Activated CD4-positive, alpha-beta T cell treated with anti-CD3 and anti-CD28 coated beads, Interleukin-2, Interleukin-4, amounts not matched to agents 100 ng/mL and 50 ng/mL, durations not matched to agents 16 hours and 8 hours (primary cell): ENCODE results near the gene SMIM28.

ENCODE experiments used
- DNase-seq: peaks from one replicate; pipeline ENCODE4 v3.0.0-alpha.2; 2020; ENCODE audit warnings: low spot score

The SMIM28 gene

DNA sequence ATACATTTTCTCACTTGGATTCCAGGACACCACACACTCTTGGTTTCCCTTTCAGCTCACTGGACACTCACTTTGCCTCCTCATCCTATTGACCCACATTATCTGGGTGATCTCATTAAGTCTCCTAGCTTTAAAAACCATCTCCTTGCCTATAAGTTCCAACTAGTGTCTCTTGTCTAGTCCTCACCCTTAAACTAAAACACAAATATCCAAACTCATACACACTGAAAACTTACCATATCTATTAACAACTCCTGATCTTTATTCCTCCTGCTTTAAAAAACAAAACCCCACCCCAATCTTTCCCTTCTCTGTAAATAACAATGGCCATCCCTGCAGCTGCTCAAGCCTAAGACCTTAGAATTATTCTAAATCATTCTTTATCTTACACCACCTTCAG, 3.5 kb upstream of the SMIM28 start:
- no peak for DNase-seq

DNA sequence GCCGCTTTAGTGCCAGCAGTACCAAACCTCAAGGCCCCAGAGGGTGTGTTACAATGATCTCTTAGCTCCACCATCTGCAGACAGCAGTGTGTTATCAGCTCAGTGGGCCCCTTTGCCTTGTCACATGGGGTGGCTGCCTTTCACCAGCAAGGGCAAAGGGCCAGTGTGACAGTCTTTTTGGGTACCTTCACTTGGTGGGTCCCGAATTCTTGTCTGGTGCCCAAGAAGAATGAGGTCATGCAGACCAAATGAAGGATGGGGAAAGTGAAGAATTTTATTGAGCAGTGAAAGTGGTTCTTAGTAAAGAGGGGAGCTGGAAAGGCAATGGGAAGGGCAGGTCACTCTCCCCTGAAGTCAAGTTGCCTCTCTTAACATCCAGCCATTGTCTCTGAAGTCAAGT, 2.9 kb upstream of the SMIM28 start:
- no peak for DNase-seq

DNA sequence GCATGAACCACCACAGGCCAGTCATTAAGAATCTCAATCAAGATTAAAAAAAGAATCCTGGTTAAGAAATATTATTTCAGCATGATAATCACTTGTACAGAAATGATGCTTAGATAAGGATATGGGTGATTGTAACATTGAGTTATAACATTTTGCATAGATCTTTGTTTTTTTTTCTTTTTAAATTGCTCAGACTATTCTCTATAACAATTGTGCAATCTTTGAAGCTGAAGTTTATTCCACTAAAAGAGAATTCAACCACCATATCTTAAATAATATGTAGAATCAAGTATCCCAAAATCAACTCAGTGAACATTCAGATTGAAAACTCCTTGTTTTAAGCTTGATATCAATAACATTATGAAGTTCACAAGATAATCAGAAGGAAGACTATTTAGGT, 663 bp upstream of the SMIM28 start:
- DNase-seq: no peak

DNA sequence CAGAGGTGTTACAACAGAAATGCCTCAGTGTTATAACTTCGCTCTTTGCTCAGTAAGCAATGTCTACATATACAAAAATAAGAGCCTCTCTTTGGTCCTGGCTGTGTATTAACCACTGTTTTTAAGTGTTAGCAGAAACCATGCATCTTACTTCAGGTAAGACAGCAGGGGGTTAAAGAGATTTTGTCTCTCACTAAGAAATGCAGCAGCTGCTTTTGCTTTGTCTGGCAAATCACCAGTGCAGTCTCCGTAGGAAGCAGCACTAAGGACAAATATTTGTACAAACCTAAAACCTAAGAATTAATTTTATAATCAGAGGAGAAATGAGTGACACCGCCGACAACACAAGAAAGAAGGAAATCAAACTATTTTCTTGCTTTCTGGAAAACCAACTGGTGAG, 758 bp downstream of the SMIM28 start:
- DNase-seq: no peak

DNA sequence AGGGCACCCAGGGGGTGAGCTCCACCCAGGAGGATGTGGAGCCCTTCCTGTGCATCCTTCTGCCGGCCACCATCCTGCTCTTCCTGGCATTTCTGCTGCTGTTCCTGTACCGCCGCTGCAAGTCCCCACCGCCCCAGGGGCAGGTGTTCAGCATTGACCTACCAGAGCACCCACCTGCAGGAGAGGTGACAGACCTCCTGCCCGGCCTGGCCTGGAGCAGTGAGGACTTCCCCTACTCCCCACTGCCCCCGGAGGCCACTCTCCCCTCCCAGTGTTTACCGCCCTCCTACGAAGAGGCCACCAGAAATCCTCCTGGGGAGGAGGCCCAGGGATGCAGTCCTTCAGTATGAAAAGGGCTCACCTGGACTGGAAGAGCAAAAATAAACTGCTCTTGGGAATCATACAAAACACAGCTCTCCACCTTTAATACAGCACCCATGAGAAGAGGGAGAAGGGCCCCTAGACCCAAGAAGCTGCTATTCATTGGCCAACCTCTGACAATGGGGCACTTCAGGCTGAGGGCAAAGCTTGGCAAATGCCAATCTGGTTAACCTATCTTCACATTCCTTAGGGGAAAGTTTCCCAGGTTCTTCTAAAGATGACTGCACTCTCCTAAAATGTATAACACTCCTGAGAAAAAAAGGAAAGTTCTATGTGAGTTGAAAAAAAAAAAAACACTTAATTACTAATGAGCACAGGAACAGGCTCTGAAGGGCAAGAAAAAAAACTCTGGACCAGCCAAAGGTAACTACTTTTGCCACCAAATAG, 5.0 kb downstream of the SMIM28 start:
- no peak for DNase-seq

DNA sequence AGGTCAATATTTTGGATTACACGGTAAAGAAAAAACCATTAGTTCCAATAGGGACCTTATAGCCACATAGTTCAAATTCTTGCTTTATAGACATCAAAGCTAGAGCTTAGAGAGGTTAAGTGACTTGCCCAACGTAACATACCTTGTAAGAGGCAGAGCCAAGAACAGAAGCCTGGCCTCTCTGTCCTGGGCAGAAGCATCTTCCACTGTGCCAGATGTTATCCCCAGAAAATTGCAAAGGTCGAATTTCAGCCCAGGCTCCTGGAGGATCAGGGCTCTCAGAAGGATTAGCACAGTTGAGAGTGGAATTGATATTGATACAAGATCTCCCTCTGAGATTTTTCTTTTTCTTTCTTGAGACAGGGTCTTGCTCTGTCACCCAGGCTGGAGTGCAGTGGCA, 6.1 kb downstream of the SMIM28 start:
- DNase-seq: no peak

DNA sequence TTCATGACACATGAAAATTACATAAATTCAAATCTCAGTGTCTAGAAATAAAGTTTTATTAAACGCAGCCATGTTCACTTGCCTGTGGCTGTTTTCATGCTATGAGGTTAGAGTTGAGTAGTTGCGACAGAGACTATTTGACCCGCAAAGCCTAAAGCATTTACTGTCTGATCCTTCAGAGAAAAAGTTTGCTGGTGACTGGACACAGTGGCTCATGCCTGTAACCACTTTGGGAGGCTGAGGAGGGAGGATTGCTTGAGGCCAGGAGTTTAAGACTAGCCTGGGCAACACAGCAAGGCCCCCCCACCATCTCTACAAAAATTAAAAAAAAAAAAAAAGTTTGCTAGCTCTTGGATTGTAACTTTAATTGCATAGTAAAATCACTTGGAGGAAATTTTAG, 9.2 kb downstream of the SMIM28 start:
- no peak for DNase-seq

DNA sequence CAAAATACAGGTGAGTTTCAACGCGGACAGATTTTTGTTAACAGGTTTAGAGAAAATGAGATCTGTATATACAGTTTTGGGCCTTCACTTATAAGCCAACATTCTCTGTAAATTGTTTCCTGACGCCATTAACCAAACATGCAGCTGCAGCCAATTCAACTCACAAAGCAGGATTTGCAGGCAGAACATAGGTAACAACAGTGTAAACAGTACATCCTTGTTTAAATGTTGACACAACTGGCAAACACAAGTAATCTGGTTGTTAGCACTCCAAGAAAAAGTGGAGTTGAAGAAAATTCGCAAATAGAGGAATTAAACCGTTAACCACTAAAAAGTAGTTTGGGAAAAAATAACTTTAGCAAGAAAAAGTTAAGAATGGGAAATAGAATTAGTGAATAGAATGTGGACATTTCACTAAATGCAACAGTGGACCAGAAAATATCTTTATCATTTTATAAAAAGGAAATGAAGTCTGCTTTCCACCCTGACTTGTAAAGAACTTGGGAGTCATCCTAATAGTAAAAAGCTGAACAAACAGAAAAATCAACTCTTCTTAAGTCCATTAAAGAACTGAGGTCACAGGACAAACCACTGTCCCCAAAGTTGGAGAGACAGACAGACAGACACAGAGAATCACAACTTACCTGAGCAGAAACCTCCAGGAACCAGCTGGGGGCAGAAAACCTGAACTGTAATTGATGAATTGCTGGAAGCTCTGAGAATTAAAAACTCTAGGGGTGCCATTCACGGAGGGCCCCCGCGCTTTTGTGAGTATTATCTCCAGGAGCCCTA, 10.1 kb downstream of the SMIM28 start:
- DNase-seq: no peak

DNA sequence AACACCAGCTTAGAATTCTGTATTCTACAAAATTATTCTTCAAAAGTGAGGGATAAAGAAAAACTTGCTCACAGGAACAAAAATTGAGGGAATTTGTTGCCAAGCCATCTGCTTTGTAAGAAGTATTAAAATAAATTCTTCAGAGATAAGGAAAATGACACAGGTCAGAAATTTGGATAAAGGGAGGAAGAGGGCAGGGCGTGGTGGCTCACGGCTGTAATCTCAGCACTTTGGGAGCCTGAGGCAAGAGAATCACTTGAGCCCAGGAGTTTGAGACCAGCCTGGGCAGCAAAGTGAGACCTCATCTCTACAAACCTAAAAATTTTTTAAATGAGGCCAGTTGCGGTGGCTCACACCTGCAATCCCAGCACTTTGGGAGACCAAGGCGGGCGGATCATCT, 11.8 kb downstream of the SMIM28 start:
- no peak for DNase-seq

DNA sequence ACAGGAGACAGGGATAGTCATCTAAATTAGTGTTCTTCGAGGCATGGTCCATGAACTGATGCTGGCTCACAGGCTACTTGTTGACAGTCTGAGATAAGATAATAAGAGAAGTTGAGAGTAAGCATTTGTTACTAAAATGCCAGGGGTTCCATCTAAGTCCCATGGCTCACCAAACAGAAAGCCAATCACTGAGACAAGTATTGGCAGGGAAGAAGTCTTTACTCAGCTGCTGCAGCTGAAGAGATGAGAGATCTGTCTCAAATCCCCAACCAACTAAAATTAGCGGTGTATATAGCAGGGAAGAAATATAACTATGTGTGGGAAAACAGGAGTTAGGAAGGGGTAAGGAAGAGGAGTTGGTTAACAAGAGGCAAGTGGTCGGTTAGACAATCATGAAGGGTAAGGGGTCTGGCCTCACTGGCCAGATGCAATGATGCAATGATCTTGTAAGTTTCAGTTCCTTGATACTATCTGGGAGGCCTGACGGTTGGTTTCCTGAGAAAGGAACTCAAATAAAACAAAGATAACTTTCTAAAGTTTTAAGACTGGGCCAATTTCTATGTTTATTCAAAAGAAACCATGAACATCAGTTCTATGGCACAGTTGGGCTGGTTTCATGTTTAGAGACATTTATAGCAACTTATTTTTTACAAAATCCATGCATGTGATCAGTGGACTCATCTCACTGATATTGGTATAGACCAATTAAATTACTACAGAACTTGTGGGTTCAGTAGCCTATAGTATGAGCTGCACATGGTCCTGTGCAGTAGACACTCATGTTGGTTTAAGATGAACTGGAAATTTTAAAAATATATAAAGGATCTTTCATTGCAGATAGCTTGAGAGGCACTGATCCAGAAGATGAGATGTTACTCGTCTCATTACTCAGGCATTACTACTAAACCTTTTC, 16.4 kb downstream of the SMIM28 start:
- DNase-seq: no peak

DNA sequence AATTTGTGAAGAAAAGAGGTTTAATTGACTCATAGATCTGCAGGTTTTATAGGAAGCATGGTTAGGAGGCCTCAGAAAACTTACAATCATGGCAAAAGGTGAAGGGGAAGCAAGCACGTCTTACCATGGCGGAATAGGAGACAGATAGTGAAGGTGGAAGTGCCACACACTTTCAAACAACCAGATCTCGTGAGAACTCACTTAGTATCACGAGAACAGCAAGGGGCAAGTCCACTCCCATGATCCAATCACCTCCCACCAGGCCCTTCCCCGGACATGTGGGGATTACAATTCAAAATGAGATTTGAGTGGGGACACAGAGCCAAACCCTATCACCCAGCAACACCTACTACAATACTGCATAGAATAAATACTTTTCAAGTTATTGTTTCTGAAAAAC, 19.0 kb downstream of the SMIM28 start:
- no peak for DNase-seq

DNA sequence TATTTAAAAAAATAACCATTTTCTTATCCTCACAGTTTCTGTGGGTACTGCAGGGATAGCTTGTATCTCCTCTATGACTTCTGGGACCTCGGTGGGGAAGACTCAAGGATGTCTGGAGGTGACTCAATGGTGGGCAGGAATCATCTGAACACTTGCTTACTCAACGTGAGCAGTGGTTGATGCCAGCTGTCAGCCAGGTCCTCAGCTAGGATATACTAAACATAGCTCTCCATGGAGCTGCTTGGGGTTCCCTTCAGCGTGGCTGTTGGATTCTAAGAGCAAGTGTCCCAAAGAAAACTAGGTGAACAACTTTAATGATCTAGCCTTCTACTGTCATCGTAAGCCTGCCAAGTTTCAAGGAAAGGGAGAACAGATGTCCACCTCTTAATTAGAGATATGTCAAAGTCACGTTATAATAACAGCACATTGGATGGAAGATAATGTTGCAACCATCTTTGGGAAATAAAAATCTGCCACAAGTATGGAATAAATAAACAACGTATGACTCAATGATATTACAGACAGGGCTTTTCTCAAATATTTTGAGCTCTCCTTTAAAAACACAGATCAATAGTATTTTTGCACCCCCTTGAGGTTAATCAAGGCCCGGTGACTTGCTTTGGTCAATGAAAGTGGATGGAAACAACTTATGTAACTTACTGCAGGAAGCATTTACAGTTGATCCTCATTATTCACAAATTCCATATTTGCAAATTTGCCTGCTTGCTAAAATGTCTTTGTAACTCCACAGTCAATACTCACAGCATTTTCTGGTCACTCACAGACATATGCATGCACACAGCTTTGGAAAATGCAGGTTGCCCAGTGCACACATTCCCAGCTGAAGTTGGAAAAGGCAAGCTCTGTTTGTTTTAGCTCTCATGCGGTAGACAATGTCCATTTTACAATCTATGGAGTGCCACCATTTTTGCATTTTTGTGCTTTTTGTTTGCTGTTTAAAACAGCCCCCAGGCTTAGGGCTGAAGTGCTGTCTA, 19.7 kb downstream of the SMIM28 start:
- no peak for DNase-seq

DNA sequence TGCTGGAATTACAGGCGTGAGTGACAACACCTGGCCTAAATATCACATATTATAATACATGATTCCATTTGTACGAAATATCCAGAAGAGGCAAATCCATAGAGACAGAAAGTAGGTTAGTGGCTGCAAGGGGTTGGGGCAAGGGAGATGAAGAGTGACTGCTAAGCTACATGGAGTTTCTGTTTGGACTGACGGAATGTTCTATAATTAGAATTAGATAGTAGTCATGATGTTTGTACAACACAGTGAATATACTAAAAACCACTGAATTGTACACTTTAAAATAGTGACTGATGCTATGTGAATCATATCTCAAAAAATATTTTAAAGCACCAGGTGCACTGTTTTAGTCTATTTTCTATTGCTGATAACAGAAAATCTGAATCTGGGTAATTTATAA, 22.6 kb downstream of the SMIM28 start:
- no peak for DNase-seq

DNA sequence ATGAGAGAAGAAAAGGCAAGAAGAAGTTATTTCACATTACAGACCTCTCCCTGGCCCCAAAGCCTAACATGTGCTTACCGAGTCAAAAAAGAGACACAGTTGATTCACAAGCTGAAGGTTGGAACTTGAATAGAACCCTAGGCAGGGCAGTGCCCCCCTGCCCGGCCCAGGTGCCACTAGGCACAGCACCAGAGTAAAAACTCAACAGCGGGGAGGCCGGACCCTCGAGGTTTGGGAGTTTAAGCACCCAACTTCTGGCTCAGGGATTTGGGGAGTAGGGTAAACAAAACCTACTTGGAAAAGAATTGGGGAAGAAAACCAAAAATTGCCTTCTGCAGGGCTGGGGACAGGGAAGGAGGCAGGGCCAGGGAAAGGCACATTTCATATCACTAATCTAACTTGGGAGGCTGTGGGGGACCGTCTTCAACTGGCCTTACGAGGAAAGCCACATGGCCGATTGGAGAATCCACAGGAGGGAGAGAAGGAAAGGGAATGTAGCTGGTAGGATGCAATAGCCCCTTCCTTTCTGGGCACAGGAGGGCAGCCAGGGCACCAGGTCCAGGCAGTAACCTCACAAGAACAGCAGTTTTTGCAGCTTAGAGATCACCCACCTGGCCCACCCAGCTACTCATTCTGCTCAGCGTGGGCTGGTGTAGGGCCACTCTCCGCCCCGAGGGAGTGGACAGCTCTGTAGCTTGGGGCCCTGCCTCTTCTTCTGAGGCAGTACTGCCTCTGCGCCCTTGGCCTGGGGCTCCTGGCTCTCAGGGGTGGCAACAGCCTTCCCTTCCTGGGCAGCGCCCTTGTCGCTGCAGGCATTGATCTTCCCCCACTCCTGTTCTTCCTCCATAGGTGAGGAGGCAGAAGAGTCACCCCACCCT, 24.5 kb downstream of the SMIM28 start:
- DNase-seq: no peak

DNA sequence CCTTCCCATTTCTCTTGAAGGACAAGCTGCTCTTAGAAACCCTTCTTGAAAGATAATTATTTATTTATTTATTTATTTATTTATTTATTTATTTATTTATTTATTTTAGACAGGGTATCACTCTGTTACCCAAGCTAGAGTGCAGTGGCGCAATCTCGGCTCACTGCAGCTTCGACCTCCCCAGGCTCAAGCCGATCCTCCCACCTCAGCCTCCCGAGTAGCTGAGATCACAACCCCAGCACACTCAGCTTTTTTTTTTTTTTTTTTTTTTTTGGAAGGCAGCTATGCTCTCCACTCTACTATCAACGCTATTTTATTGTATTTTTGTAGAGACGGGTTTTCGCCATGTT, 25.1 kb downstream of the SMIM28 start:
- DNase-seq: no peak

DNA sequence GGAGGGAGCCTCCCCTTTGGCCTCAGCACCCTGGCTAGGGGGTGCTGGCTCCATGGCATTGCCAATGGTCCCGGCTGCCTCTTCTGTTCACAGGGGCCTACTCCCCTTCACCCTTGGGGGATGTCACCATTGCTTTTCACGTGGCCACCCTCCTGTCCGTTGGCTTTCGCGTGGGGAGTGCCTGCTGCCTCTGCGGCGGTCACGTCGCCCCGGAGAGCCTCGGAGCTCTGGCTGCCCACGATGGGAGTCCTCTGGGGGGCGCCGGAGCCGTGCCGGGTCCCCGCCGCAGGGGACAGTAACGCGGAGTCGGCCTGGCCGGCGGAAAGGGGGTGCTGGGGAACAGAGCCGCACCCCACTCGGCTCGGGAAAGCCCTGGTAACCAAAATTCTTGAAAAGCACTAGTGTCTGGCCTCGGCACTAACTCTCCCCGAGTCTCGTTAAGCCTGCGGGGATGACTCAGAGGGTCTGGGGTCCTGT, 25.7 kb downstream of the SMIM28 start:
- peak; percentile 11 for DNase-seq

DNA sequence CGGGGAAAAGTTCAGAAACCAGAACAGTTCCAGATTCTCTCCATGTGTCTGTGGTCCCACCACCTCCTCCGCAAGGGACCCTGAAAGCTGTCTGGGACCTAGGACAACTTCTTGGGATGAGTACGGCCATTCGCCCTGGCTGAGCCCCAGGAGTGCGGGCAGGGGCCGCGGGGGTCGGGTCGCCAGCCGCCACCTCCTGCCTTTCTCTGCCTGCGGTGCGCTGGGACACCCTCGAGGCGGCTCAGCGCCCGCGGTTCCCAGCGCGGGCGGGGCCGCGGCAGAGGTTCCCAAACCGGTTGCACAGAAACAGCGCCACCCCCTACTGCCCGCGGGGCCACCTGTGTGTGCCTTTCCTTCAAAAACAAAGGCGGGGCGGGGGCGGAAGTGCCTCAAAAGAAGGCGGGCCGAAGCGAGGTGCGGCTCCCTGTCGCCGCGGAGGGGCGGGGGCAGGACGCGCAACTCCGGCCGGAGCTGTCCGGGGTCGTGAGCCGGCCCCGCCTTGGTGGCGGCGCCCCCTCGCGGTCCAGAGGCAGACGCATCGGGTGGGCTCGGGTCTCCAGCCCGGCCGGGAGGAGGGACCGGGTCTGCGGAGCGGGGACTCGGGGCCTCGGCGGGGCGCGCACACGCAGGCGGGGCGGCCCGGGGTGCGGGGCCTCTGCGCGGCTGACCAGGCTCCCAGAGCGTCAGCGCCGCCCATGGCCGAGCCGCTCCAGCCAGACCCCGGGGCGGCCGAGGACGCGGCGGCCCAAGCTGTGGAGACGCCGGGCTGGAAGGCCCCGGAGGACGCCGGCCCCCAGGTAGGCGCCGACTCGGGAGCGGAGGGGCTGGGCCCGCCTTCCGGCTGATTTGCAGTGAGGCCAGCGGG, 26.3 kb downstream of the SMIM28 start, which contains the start of gene HEBP2:
HEBP2 (plus strand) TSS at position 423 of the 865 bp plus-strand sequence; CDS start at position 696, 273 bp downstream.
- DNase-seq: peak; percentile 95

DNA sequence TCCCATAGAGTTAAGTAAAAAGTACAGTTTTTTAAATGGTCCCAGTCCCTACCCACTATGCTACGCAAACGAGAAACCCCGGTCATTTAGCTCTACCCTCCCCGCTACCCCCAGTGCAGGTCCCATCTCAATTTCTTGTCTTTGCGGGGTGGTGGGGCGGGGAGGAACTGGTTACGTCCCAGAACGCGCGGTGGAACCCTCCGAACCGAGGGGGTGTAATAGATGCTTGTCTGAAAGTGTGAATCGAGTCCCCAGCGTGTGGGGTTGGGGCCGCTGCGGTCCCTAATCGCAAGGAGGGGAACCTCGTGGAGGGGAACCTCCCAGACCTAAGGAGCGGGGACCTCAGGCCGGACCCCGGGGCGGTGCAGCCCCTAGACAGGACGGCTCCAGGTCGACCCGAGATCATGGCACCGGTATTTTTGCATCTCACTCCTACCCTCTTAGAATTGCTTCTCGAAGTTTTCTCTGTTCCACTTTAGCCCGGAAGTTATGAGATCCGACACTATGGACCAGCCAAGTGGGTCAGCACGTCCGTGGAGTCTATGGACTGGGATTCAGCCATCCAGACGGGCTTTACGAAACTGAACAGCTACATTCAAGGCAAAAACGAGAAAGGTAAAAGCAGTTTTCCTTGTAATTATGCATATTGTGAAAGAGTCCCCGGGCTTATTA, 27.1 kb downstream of the SMIM28 start:
- peak; percentile 10 for DNase-seq
